ENCODE data around the gene LCOR.

Gene LCOR

DNA sequence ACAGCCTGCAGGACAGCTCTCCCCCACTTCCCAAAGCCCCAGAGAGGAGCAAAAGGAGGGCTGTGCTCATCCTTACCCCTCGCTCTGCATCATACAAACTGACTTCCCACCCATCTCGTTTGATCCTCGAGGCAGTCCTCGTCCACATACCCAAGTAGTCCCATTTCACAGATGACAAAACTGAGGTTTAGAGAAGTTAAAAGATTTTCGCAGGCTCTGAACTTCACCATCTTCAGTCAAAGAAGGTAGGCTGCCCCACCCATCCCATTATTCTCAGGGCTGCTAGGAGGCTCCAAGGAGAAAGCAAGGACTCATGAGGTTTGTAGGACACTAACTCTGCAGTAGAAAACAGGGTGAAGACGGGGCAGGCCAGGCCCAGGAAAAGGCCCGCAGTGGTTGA lies 206.6 kb downstream of the LCOR start:
- TF ChIP-seq, protein P1, sequence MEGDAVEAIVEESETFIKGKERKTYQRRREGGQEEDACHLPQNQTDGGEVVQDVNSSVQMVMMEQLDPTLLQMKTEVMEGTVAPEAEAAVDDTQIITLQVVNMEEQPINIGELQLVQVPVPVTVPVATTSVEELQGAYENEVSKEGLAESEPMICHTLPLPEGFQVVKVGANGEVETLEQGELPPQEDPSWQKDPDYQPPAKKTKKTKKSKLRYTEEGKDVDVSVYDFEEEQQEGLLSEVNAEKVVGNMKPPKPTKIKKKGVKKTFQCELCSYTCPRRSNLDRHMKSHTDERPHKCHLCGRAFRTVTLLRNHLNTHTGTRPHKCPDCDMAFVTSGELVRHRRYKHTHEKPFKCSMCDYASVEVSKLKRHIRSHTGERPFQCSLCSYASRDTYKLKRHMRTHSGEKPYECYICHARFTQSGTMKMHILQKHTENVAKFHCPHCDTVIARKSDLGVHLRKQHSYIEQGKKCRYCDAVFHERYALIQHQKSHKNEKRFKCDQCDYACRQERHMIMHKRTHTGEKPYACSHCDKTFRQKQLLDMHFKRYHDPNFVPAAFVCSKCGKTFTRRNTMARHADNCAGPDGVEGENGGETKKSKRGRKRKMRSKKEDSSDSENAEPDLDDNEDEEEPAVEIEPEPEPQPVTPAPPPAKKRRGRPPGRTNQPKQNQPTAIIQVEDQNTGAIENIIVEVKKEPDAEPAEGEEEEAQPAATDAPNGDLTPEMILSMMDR (IDR thresholded peaks at IDR 0.05; ENCODE audit: control insufficient read depth, extremely low read depth, insufficient read depth): no peak
- no peak for DNase-seq (ENCODE audit: low read depth)

DNA sequence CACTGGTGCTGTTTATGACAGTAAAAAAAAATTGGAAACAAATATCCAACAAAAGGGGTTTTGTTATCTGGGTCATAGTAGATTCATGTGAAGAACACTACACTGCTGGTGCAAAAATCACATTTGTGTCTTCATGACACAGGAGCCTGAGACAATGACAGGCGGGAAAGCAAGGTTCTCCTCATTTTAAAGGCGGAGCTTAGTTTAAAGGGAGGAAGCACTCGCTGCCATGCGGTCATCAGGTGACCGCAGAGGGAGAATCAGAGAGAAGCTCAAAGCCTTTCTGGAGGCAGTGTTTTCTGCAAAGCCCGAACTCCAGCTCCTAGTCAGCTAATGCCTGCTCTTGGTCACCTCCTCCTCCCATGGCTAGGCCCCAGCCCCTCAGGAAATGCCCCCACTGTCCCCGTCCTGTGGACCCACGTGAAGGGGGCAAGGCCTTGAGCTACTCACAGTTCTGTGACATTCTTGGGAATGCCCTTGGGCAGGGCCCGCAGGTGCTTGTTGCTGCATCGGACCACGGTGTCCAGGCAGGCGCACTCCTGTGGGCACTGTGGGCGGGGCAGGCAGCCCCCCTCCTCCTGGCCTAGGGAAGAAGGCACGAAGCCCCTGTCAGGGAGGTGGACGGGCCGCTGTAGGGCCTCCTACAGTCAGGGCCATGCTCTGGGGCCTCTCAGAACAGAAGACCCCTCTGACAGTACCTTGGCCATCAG lies 207.6 kb downstream of the LCOR start:
- no peak for DNase-seq (ENCODE audit: low read depth)

More for the DNA sequence above, 206.6 kb downstream of the LCOR start:
- no peak overlapping the region for H3K4me3 ChIP-seq (ENCODE audit: low read depth, low read length)

DNA sequence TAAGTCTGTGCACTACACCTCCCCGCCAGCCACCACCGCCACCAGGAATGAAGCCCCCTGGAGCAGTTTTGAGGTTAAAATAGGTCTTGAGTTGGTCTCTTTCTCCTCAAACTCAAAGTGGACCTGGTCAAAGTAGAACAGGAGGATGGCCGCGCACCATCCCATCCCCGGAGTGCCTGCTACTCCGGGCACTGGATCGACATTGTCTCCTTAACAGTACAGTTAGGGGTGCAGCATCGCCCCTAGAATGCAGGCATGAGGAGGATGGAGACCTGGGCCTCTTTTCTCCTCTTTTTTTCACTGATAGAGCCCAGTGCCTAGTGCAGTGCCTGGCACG lies 208.1 kb downstream of the LCOR start:
- no peak overlapping the region for H3K4me3 ChIP-seq (ENCODE audit: low read depth, low read length)
- no peak for DNase-seq (ENCODE audit: low read depth)
- TF ChIP-seq, protein P1 (IDR thresholded peaks at IDR 0.05; ENCODE audit: control insufficient read depth, extremely low read depth, insufficient read depth): no peak

More for the DNA sequence above, 207.6 kb downstream of the LCOR start:
- H3K4me3 ChIP-seq (ENCODE audit: low read depth, low read length): no peak overlapping the region
- TF ChIP-seq, protein P1 (IDR thresholded peaks at IDR 0.05; ENCODE audit: control insufficient read depth, extremely low read depth, insufficient read depth): no peak

DNA sequence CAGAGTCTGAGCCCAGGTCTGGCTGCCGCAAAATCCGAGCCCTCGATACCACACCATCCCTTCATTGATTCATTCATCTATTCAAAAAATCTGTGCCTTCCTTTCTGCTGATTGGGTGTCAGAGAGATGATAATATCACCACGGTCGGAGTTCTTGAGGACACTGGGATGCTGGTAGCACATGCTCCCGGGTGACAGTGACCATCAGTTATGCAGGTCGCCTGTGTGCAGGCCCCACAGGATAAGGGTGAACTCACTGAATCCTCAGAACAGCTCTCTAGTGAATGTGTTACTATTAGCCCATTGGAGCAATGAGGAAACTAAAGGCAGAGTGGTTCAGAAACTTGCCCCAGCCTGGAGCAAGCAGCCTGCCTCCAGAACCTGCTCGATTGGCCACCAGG lies 208.6 kb downstream of the LCOR start:
- H3K4me3 ChIP-seq (ENCODE audit: low read depth, low read length): no peak overlapping the region
- DNase-seq (ENCODE audit: low read depth): no peak
- TF ChIP-seq, protein P1 (IDR thresholded peaks at IDR 0.05; ENCODE audit: control insufficient read depth, extremely low read depth, insufficient read depth): no peak

DNA sequence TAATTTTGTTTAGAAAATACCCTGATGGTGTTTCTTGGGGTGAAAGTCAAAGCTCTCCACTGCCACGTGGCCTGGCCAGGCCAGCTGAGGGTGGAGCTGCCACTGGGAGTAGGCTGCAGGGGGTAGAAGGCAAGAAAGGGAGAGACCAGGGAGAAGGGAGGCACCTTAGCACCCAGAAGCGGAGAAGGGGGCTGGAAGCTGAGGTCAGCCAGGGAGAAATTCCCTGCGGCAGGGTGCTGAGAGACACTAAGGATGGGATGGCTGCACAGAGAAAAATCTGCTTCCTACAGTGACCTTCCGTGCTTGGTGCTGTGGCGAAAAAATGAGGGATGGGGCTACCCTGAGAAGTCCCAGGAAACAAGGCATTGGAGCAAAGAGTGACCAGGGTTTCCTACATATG lies 210.0 kb downstream of the LCOR start:
- DNase-seq (ENCODE audit: low read depth): no peak
- TF ChIP-seq, protein P1 (IDR thresholded peaks at IDR 0.05; ENCODE audit: control insufficient read depth, extremely low read depth, insufficient read depth): no peak
- no peak overlapping the region for H3K4me3 ChIP-seq (ENCODE audit: low read depth, low read length)

DNA sequence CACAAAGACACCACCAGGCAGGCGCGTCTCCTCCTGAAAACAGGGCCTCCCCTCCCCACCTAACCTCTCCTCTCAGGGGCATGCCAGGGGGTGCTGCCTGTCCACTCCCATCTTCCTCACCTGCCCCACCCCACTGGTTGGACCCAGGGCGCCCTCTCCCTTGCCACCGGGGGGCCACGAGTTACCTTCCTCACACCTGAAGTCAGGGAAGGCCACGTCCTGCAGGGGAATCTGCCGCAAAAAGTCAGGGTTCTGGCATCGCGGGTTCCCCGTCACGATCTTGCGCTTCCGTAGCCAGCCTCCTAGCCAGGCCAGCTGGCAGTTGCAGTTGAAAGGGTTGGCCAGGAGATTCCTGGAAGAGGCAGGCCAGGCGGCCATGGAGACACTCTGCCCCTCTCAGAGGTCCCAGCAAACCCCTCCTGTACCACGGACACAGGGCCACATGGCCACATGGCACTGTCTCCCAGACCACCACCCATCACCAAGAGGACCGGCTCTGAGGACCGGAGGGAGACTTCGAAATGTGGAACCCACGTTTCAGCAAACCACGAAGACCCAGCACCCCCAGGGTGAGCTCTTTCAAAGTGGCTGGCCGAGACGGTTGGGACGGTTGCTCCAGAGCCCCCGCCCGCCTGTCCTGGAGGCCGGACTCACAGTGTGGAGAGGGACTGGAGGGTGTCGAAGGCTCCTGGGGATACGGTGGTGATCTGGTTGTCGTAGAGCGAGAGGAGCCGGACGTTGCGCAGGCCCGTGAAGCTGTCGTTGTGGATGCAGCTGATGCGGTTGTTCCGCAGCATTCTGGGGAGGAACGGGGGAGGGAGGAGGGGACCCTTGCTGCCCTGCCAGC lies 210.8 kb downstream of the LCOR start:
- H3K4me3 ChIP-seq (ENCODE audit: low read depth, low read length): no peak overlapping the region
- DNase-seq (ENCODE audit: low read depth): no peak
- TF ChIP-seq, protein P1 (IDR thresholded peaks at IDR 0.05; ENCODE audit: control insufficient read depth, extremely low read depth, insufficient read depth): no peak

Data from LNCaP clone FGC (cell line).